PC-9 (cell line): ENCODE data around the gene ROR2. TPM values are rescaled to one million over a fixed set of nuclear protein-coding genes. Genes with fewer than 3 reads are reported as not detected.

Experiments
- BruUV-seq: library from RNA; stranded (reverse); fragments of 400-500 nt; replicated peaks from 2 replicates; lab custom pipeline; 2021; lab: Mats Ljungman, UMichigan
- CTCF ChIA-PET: fragments of 300-600 bp; sonication (Branson Sonifier 250); formaldehyde crosslinking; loops from one replicate; lab custom pipeline; 2022; ENCODE audit warnings: antibody characterized with exemption; lab: Charles Lee
- POLR2A ChIA-PET: fragments of 300-600 bp; sonication (Branson Sonifier 250); formaldehyde crosslinking; loops from one replicate; lab custom pipeline; 2022; ENCODE audit warnings: antibody characterized with exemption; ENCODE audit not compliant: unreplicated experiment; lab: Charles Lee
- DNase-seq, 2 experiments: peaks; one replicate each; pipeline versions ENCODE4 v3.0.0 to v3.0.0-alpha.2; 2015 to 2022; ENCODE audit warnings: mixed read lengths in 1 of 2
- H2AFZ ChIP-seq: fragments of 200-600 bp; sonication (generic); 2 replicates; pipeline ENCODE4 v1.8.1; 2017; ENCODE audit warnings: antibody characterized with exemption
- H3F3A ChIP-seq: fragments of 200-600 bp; sonication (generic); 2 replicates; pipeline ENCODE4 v1.8.1; 2017; ENCODE audit warnings: antibody characterized with exemption, mild to moderate bottlenecking, low read depth; ENCODE audit not compliant: insufficient read depth
- H3K27ac ChIP-seq: fragments of 200-600 bp; sonication (generic); 2 replicates; pipeline ENCODE4 v1.6.1; 2016; ENCODE audit warnings: mixed run types
- H3K27me3 ChIP-seq: fragments of 200-600 bp; sonication (generic); 2 replicates; pipeline ENCODE4 v1.6.1; 2016; ENCODE audit warnings: low read depth, mixed run types; ENCODE audit not compliant: insufficient read depth
- H3K36me3 ChIP-seq: fragments of 200-600 bp; sonication (generic); 2 replicates; pipeline ENCODE4 v1.6.1; 2016; ENCODE audit warnings: low read depth, mixed run types
- H3K4me1 ChIP-seq: fragments of 200-600 bp; sonication (generic); replicated peaks from 2 replicates; pipeline ENCODE4 v1.6.1; 2016; ENCODE audit warnings: mixed run types; ENCODE audit not compliant: insufficient read depth
- H3K4me2 ChIP-seq: fragments of 200-600 bp; sonication (generic); 2 replicates; pipeline ENCODE4 v1.6.1; 2017; ENCODE audit warnings: mixed run types
- H3K4me3 ChIP-seq: fragments of 200-600 bp; sonication (generic); 2 replicates; pipeline ENCODE4 v1.6.1; 2016; ENCODE audit warnings: mixed run types
- H3K79me2 ChIP-seq: fragments of 200-600 bp; sonication (generic); 2 replicates; pipeline ENCODE4 v1.6.1; 2017; ENCODE audit warnings: low read depth, mixed run types
- H3K9me2 ChIP-seq: fragments of 200-600 bp; sonication (generic); 2 replicates; pipeline ENCODE4 v1.8.1; 2017; ENCODE audit warnings: mild to moderate bottlenecking; ENCODE audit not compliant: insufficient read depth
- H3K9me3 ChIP-seq: fragments of 200-600 bp; sonication (generic); 2 replicates; pipeline ENCODE4 v1.8.1; 2016; ENCODE audit warnings: low read depth; ENCODE audit not compliant: insufficient read depth
- H4K20me1 ChIP-seq: fragments of 200-600 bp; sonication (generic); 2 replicates; pipeline ENCODE4 v1.8.1; 2017; ENCODE audit not compliant: insufficient read depth
- EZH2 ChIP-seq: fragments of 200-600 bp; sonication (generic); IDR thresholded peaks from 2 replicates; pipeline ENCODE4 v1.8.0; 2017; ENCODE audit warnings: antibody characterized with exemption, low read depth
- intact Hi-C: fragments of 100-400 bp; cut with micrococcal nuclease; formaldehyde crosslinking; loops from one replicate; pipeline ENCODE4 v1.10.0; 2022; ENCODE audit not compliant: unreplicated experiment
- total RNA-seq: library from RNA; stranded (reverse); gene quantifications from 2 replicates; pipeline ENCODE4 v1.2.3, GENCODE V29; 2021
- TF ChIP-seq, protein P1 (sequence below): fragments of 200-600 bp; sonication (generic); conservative IDR thresholded peaks from 2 replicates; pipeline ENCODE4 v1.6.1; 2017; ENCODE audit warnings: mixed run types, antibody characterized with exemption, mild to moderate bottlenecking, moderate library complexity

ROR2 gene
- total RNA-seq, 1 experiment from 2014 or later, result not detected

DNA sequence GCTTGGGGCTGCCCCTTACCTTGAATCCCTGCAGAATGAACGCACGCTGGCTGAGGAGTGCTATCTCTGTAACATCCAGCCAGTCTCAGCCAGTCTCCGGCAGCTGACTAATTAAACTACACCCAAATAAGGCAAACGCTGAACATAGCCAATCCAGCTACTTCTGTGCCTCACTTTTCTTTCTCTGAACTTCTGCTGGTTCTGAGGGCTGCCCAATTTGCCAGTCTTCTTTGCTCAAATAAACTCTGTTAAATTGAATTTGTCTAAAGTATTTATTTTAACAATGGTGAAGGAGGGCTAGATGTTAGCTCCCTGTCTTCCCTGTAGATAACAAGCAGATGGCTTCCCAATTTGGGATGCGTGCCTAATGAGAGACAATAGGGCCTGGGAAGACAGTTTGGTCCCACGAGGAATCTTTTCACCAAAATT, 372.4 kb downstream of the ROR2 start:
- CTCF ChIA-PET, result no interaction called here
- H2AFZ ChIP-seq, result no peak overlapping the region
- H3K4me2 ChIP-seq, result no peak overlapping the region
- no peaks in the 10 kb centered on the region for H3K9me3 ChIP-seq
- intact Hi-C loops, result no loop called here
- H3K4me3 ChIP-seq, result no peak overlapping the region
- H3K79me2 ChIP-seq, result no peaks in the 10 kb centered on the region
- POLR2A ChIA-PET, result no interaction called here
- TF ChIP-seq, protein P1, sequence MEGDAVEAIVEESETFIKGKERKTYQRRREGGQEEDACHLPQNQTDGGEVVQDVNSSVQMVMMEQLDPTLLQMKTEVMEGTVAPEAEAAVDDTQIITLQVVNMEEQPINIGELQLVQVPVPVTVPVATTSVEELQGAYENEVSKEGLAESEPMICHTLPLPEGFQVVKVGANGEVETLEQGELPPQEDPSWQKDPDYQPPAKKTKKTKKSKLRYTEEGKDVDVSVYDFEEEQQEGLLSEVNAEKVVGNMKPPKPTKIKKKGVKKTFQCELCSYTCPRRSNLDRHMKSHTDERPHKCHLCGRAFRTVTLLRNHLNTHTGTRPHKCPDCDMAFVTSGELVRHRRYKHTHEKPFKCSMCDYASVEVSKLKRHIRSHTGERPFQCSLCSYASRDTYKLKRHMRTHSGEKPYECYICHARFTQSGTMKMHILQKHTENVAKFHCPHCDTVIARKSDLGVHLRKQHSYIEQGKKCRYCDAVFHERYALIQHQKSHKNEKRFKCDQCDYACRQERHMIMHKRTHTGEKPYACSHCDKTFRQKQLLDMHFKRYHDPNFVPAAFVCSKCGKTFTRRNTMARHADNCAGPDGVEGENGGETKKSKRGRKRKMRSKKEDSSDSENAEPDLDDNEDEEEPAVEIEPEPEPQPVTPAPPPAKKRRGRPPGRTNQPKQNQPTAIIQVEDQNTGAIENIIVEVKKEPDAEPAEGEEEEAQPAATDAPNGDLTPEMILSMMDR, result no peak
- no peak for TF ChIP-seq EZH2
- no peaks in the 10 kb centered on the region for H3K36me3 ChIP-seq
- H3K4me1 ChIP-seq, result no peaks in the 10 kb centered on the region
- H3K27ac ChIP-seq, result no peak overlapping the region
- H3K9me2 ChIP-seq, result no peaks in the 10 kb centered on the region
- no peaks in the 10 kb centered on the region for H3F3A ChIP-seq
- H3K27me3 ChIP-seq, result 0 out of 2 replicates have a peak, but pooled peaks cover 3% of the 10 kb centered on the region
- no peak for DNase-seq
- H4K20me1 ChIP-seq, result no peaks in the 10 kb centered on the region
- BruUV-seq, result no TSS peak

DNA sequence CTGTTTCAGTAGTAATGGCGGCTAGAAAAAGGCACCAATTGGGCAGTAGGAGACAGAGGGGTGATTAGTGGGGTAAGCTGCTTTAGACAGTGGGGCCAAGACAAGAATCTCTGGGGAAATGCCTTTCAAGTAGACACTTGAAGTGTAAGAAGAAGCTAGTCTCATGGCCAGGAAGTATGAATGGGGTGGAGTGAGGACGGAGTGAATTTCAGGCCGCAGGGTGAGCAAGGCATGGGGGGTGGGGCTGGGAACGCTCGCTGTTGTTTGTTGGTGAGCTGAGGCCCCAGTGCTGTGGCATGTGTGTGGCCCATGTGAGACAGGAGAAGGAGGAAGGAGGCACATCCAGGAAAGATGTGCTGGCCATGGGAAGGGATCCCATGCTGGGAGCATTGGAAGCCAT, 377.2 kb downstream of the ROR2 start:
- no peaks in the 10 kb centered on the region for H3K79me2 ChIP-seq

GRCh38 chr9:91572044-91572443, 378.0 kb downstream of the ROR2 start:
- no peaks in the 10 kb centered on the region for H3K36me3 ChIP-seq
- no peaks in the 10 kb centered on the region for H4K20me1 ChIP-seq
- H3K4me3 ChIP-seq, result no peak overlapping the region
- intact Hi-C loops, result no loop called here
- no peaks in the 10 kb centered on the region for H3K79me2 ChIP-seq
- H3K27ac ChIP-seq, result no peak overlapping the region
- no TSS peak for BruUV-seq
- no peaks in the 10 kb centered on the region for H3K9me2 ChIP-seq
- no peak for DNase-seq
- H2AFZ ChIP-seq, result no peak overlapping the region
- no peak overlapping the region for H3K4me2 ChIP-seq
- no peaks in the 10 kb centered on the region; the same call in 1 of the 2 replicates for H3K9me3 ChIP-seq
- H3K27me3 ChIP-seq, result peaks cover 38% of the 10 kb centered on the region; the same call in 1 of the 2 replicates
- H3F3A ChIP-seq, result no peaks in the 10 kb centered on the region
- no peak for TF ChIP-seq EZH2
- TF ChIP-seq, protein P1, result no peak
- ChIA-PET POLR2A (no interaction called here), CTCF (no interaction called here)
- H3K4me1 ChIP-seq, result no peaks in the 10 kb centered on the region

More for the DNA sequence above, 377.2 kb downstream of the ROR2 start:
- H3K9me2 ChIP-seq, result no peaks in the 10 kb centered on the region
- H2AFZ ChIP-seq, result no peak overlapping the region
- no peak overlapping the region for H3K4me2 ChIP-seq
- H3K27ac ChIP-seq, result no peak overlapping the region
- no peaks in the 10 kb centered on the region for H4K20me1 ChIP-seq
- CTCF ChIA-PET, result interaction anchor here (0.6 to 0.7 kb wide), 2 partner anchors 251 to 708 kb away, joined by 3 to 6 read pairs; no protein-coding TSS in a partner anchor
- no peak for DNase-seq
- H3K4me3 ChIP-seq, result no peak overlapping the region
- no peaks in the 10 kb centered on the region for H3F3A ChIP-seq
- BruUV-seq, result no TSS peak
- H3K9me3 ChIP-seq, result no peaks in the 10 kb centered on the region; the same call in 1 of the 2 replicates
- intact Hi-C loops, result no loop called here
- TF ChIP-seq, protein P1, result no peak
- no peak for TF ChIP-seq EZH2
- peaks cover 38% of the 10 kb centered on the region; the same call in 1 of the 2 replicates for H3K27me3 ChIP-seq
- H3K36me3 ChIP-seq, result no peaks in the 10 kb centered on the region
- no peaks in the 10 kb centered on the region for H3K4me1 ChIP-seq
- POLR2A ChIA-PET, result no interaction called here
